GM23338 (cell line): ENCODE measurements around the gene TTLL9.

ENCODE experiments used
- CREB1 ChIP-seq: fragments of 250-450 bp; sonication (Bioruptor Pico); IDR thresholded peaks from 2 replicates; pipeline ENCODE4 v1.5.0; 2020; ENCODE audit warnings: low read depth, mild to moderate bottlenecking, moderate library complexity
- EZH2 ChIP-seq: fragments of 200-600 bp; sonication (generic); IDR thresholded peaks from one replicate; pipeline ENCODE4 v1.8.0; 2017; ENCODE audit warnings: antibody characterized with exemption, mild to moderate bottlenecking, low read depth; ENCODE audit not compliant: unreplicated experiment
- EZH2phosphoT487 ChIP-seq: fragments of 200-600 bp; sonication (generic); IDR thresholded peaks from one replicate; pipeline ENCODE4 v1.8.1; 2018; ENCODE audit warnings: antibody characterized with exemption; ENCODE audit not compliant: unreplicated experiment
- JUNB ChIP-seq: IDR thresholded peaks from one replicate; pipeline ENCODE4 v1.6.1; 2016; ENCODE audit warnings: antibody characterized with exemption; ENCODE audit not compliant: unreplicated experiment
- POLR2AphosphoS5 ChIP-seq: IDR thresholded peaks from 2 replicates; pipeline ENCODE4 v1.6.1; 2016; ENCODE audit warnings: antibody characterized with exemption, low read depth
- STAT1 ChIP-seq: IDR thresholded peaks from one replicate; pipeline ENCODE4 v1.6.1; 2016; ENCODE audit warnings: antibody characterized with exemption; ENCODE audit not compliant: unreplicated experiment
- ZNF114 ChIP-seq: fragments of 250-450 bp; sonication (Bioruptor Pico); IDR thresholded peaks from 2 replicates; pipeline ENCODE4 v1.5.0; 2020; ENCODE audit warnings: mild to moderate bottlenecking, moderate library complexity
- ZNF331 ChIP-seq: fragments of 250-450 bp; sonication (Bioruptor Pico); IDR thresholded peaks from 2 replicates; pipeline ENCODE4 v1.5.0; 2020; ENCODE audit warnings: low read depth, mild to moderate bottlenecking, moderate library complexity
- TF ChIP-seq, protein P1 (sequence below), 2 experiments: fragments of 200-600 bp in 1 of 2; sonication (generic) in 1 of 2; conservative IDR thresholded peaks; 2 replicates each; pipeline versions ENCODE4 v1.5.1 to v1.6.1; 2016 to 2017; ENCODE audit warnings: antibody characterized with exemption in 2 of 2, low read depth in 2 of 2, mild to moderate bottlenecking in 2 of 2, moderate library complexity in 1 of 2
- TF ChIP-seq, protein P2 (sequence below): IDR thresholded peaks from one replicate; pipeline ENCODE4 v1.6.1; 2018; ENCODE audit warnings: antibody characterized with exemption; ENCODE audit not compliant: unreplicated experiment
- TF ChIP-seq, protein P3 (sequence below): IDR thresholded peaks from 2 replicates; pipeline ENCODE4 v1.6.1; 2016; ENCODE audit warnings: antibody characterized with exemption

DNA sequence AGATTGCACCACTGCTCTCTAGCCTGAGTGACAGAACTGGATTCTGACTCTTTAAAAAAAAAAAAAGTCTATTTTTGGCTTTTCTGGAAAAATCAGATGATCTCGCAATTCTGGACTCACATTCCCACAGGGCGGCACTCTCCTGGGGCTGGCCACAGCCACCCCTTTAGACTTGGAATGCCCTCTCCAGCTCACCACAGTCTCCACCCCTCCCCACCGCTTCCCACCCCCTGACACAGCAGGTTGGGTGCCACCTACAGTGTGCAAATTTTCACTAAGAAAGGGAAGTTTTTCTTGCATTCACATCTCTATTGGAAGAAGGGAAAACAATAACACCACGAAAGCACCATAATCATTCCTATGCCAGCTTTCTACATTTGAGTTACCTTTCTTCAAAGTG, 66.0 kb downstream of the TTLL9 start:
- TF ChIP-seq, protein P1, sequence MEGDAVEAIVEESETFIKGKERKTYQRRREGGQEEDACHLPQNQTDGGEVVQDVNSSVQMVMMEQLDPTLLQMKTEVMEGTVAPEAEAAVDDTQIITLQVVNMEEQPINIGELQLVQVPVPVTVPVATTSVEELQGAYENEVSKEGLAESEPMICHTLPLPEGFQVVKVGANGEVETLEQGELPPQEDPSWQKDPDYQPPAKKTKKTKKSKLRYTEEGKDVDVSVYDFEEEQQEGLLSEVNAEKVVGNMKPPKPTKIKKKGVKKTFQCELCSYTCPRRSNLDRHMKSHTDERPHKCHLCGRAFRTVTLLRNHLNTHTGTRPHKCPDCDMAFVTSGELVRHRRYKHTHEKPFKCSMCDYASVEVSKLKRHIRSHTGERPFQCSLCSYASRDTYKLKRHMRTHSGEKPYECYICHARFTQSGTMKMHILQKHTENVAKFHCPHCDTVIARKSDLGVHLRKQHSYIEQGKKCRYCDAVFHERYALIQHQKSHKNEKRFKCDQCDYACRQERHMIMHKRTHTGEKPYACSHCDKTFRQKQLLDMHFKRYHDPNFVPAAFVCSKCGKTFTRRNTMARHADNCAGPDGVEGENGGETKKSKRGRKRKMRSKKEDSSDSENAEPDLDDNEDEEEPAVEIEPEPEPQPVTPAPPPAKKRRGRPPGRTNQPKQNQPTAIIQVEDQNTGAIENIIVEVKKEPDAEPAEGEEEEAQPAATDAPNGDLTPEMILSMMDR (conservative IDR thresholded peaks at IDR 0.05; ENCODE audit: low read depth in 2 of 2) = no peak
- TF ChIP-seq EZH2 (no peak), JUNB (no peak), ZNF114 (no peak), CREB1 (CRISPR knock-in tag) (no peak), POLR2AphosphoS5 (no peak), ZNF331 (no peak), EZH2phosphoT487 (no peak), STAT1 (no peak)
- TF ChIP-seq, protein P2, sequence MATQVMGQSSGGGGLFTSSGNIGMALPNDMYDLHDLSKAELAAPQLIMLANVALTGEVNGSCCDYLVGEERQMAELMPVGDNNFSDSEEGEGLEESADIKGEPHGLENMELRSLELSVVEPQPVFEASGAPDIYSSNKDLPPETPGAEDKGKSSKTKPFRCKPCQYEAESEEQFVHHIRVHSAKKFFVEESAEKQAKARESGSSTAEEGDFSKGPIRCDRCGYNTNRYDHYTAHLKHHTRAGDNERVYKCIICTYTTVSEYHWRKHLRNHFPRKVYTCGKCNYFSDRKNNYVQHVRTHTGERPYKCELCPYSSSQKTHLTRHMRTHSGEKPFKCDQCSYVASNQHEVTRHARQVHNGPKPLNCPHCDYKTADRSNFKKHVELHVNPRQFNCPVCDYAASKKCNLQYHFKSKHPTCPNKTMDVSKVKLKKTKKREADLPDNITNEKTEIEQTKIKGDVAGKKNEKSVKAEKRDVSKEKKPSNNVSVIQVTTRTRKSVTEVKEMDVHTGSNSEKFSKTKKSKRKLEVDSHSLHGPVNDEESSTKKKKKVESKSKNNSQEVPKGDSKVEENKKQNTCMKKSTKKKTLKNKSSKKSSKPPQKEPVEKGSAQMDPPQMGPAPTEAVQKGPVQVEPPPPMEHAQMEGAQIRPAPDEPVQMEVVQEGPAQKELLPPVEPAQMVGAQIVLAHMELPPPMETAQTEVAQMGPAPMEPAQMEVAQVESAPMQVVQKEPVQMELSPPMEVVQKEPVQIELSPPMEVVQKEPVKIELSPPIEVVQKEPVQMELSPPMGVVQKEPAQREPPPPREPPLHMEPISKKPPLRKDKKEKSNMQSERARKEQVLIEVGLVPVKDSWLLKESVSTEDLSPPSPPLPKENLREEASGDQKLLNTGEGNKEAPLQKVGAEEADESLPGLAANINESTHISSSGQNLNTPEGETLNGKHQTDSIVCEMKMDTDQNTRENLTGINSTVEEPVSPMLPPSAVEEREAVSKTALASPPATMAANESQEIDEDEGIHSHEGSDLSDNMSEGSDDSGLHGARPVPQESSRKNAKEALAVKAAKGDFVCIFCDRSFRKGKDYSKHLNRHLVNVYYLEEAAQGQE = no peak
- TF ChIP-seq, protein P3, sequence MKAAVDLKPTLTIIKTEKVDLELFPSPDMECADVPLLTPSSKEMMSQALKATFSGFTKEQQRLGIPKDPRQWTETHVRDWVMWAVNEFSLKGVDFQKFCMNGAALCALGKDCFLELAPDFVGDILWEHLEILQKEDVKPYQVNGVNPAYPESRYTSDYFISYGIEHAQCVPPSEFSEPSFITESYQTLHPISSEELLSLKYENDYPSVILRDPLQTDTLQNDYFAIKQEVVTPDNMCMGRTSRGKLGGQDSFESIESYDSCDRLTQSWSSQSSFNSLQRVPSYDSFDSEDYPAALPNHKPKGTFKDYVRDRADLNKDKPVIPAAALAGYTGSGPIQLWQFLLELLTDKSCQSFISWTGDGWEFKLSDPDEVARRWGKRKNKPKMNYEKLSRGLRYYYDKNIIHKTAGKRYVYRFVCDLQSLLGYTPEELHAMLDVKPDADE = no peak
